HL-60 (cell line): ENCODE results near the gene DUSP28.

ENCODE experiments used
- DNase-seq, 2 experiments: peaks; one replicate each; pipeline ENCODE4 v3.0.0-alpha.2; 2010 to 2020; ENCODE audit warnings: low read depth in 1 of 2, low spot score in 1 of 2
- H3K27ac ChIP-seq: fragments of 250-450 bp; sonication (Bioruptor Pico); replicated peaks from 2 replicates; pipeline ENCODE4 v1.5.1; 2020; ENCODE audit warnings: mild to moderate bottlenecking, moderate library complexity
- H3K27me3 ChIP-seq: fragments of 250-450 bp; sonication (Bioruptor Pico); 2 replicates; pipeline ENCODE4 v1.5.1; 2021; ENCODE audit warnings: mild to moderate bottlenecking, moderate library complexity; ENCODE audit not compliant: insufficient read depth, poor library complexity, severe bottlenecking
- H3K4me3 ChIP-seq: replicated peaks from 2 replicates; pipeline ENCODE4 v1.5.1; 2011; ENCODE audit warnings: mild to moderate bottlenecking, control low read depth, low read length; ENCODE audit not compliant: insufficient read depth
- GABPA ChIP-seq: IDR thresholded peaks from 2 replicates; pipeline ENCODE4 v1.6.1; 2012; ENCODE audit warnings: low read depth
- POLR2AphosphoS5 ChIP-seq: IDR thresholded peaks from 2 replicates; pipeline ENCODE4 v1.6.1; 2012; ENCODE audit warnings: low read depth
- SPI1 ChIP-seq: IDR thresholded peaks from 2 replicates; pipeline ENCODE4 v1.6.1; 2012; ENCODE audit warnings: low read depth, mild to moderate bottlenecking, borderline replicate concordance
- TF ChIP-seq, protein P1 (sequence below): IDR thresholded peaks from one replicate; pipeline ENCODE4 v1.5.1; 2011; ENCODE audit warnings: low read length, control low read depth, inconsistent platforms; ENCODE audit not compliant: insufficient read depth
- TF ChIP-seq, protein P2 (sequence below): IDR thresholded peaks from 2 replicates; pipeline ENCODE4 v1.6.1; 2012; ENCODE audit warnings: low read depth; ENCODE audit not compliant: insufficient replicate concordance

The DUSP28 gene

DNA sequence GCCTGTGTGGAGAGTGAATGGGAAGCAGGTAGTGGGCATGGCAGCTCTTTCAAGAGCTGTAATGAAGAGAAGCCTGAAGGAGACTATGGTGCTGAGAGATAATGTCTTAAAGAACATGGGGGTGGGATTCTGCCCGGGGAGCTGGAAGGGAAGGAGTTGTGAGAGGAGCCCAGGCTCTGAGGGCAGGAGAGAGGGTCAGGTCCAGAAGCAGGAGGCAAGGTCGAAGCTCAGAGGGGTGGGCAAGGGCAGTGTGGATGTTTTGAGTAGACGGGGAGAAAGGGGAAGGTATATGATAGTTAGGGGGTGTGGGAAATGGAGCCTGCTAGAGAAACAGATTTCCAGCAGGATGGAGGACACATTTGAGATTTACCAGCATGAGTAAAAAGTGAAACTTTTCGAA is 28.5 kb downstream of the DUSP28 start:
- DNase-seq = no peak
- no peak overlapping the region for H3K27ac ChIP-seq

DNA sequence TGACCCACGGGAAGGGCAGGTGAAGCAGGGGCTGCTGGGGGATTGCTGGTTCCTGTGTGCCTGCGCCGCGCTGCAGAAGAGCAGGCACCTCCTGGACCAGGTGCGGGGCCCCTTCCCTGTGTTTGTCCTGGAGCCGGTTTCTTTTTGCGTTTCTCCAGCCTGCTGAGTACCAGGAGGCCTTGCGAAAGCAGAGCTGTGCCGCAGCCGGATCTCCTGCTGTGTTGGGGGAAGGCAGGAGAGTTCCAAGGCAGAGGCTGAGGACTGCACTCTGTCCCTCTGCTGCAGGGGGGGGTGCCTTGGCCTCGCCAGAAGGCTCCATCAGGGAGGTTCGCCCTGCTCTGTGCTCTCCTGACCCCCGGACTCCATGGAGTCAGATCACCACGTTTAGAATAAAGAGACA is 29.2 kb downstream of the DUSP28 start:
- DNase-seq = no peak
- no peak overlapping the region for H3K4me3 ChIP-seq
- no peaks in the 10 kb centered on the region for H3K27me3 ChIP-seq
- TF ChIP-seq SPI1 = no peak
- TF ChIP-seq, protein P1, sequence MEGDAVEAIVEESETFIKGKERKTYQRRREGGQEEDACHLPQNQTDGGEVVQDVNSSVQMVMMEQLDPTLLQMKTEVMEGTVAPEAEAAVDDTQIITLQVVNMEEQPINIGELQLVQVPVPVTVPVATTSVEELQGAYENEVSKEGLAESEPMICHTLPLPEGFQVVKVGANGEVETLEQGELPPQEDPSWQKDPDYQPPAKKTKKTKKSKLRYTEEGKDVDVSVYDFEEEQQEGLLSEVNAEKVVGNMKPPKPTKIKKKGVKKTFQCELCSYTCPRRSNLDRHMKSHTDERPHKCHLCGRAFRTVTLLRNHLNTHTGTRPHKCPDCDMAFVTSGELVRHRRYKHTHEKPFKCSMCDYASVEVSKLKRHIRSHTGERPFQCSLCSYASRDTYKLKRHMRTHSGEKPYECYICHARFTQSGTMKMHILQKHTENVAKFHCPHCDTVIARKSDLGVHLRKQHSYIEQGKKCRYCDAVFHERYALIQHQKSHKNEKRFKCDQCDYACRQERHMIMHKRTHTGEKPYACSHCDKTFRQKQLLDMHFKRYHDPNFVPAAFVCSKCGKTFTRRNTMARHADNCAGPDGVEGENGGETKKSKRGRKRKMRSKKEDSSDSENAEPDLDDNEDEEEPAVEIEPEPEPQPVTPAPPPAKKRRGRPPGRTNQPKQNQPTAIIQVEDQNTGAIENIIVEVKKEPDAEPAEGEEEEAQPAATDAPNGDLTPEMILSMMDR = no peak
- H3K27ac ChIP-seq = no peak overlapping the region

More for the DNA sequence above, 28.5 kb downstream of the DUSP28 start:
- no peak overlapping the region for H3K4me3 ChIP-seq
- H3K27me3 ChIP-seq = no peaks in the 10 kb centered on the region
- TF ChIP-seq GABPA = no peak
- TF ChIP-seq SPI1 = no peak
- TF ChIP-seq POLR2AphosphoS5 = no peak
- TF ChIP-seq, protein P1 = no peak
- TF ChIP-seq, protein P2, sequence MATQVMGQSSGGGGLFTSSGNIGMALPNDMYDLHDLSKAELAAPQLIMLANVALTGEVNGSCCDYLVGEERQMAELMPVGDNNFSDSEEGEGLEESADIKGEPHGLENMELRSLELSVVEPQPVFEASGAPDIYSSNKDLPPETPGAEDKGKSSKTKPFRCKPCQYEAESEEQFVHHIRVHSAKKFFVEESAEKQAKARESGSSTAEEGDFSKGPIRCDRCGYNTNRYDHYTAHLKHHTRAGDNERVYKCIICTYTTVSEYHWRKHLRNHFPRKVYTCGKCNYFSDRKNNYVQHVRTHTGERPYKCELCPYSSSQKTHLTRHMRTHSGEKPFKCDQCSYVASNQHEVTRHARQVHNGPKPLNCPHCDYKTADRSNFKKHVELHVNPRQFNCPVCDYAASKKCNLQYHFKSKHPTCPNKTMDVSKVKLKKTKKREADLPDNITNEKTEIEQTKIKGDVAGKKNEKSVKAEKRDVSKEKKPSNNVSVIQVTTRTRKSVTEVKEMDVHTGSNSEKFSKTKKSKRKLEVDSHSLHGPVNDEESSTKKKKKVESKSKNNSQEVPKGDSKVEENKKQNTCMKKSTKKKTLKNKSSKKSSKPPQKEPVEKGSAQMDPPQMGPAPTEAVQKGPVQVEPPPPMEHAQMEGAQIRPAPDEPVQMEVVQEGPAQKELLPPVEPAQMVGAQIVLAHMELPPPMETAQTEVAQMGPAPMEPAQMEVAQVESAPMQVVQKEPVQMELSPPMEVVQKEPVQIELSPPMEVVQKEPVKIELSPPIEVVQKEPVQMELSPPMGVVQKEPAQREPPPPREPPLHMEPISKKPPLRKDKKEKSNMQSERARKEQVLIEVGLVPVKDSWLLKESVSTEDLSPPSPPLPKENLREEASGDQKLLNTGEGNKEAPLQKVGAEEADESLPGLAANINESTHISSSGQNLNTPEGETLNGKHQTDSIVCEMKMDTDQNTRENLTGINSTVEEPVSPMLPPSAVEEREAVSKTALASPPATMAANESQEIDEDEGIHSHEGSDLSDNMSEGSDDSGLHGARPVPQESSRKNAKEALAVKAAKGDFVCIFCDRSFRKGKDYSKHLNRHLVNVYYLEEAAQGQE = no peak

DNA sequence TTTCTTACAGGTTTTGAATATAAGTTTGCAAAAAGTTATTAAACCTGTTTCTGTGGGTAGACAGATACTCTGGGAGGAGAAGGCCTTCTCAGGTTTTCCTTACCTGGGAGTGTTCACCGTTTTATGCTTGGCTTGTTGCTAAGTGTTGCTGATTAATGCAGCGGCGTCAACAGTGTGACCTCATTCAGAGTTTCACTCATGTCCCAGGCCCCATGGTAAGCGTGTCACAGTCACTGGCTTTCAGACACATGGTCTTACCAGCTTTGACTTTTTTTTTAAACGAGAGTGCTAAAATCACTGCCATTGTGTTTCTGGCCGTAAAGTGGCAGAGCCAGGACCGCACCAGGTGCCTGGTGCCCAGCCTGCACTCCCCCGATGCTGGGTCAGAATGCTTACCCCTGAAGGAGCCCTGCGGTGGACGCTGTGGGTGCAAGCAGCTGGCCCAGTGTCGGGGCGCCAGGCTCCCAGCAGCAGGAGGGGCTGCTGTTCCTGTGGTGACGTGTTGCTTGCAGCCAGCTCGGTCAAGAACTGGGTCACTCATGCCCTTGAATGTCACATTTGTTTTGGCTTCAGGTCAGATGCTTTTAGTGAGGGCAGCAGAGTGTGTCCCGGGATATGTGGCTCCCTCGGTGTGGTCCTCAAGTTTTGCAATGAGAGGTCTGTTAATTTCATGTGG is 29.8 kb downstream of the DUSP28 start:
- Histone ChIP-seq H3K4me3 (no peak overlapping the region), H3K27ac (no peak overlapping the region), H3K27me3 (no peaks in the 10 kb centered on the region)
- TF ChIP-seq, protein P2 = no peak
- DNase-seq = no peak

DNA sequence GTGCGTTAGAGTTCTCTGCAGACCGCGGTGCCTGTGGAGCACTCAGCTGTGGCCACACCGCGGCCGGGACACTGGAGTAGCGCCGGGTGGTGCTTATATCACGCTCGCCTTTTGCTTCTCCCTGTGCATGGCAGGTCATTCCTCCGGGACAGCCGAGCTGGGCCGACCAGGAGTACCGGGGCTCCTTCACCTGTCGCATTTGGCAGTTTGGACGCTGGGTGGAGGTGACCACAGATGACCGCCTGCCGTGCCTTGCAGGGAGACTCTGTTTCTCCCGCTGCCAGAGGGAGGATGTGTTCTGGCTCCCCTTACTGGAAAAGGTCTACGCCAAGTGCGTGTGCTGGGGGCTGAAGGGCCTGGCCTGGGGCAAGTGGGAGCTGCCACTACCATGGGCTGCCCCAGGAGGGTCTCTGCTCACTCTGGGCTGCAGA is 30.5 kb downstream of the DUSP28 start:
- DNase-seq = no peak
- H3K27me3 ChIP-seq = no peaks in the 10 kb centered on the region
- no peak overlapping the region for H3K27ac ChIP-seq
- no peak overlapping the region for H3K4me3 ChIP-seq
- TF ChIP-seq, protein P1 = no peak
- no peak for TF ChIP-seq SPI1
- TF ChIP-seq, protein P2 = no peak
- no peak for TF ChIP-seq GABPA
- TF ChIP-seq POLR2AphosphoS5 = no peak
